Fibroblast of lung (primary cell): ENCODE measurements around the gene INMT.

Experiments used
- CTCF ChIP-seq, 2 donors: IDR thresholded peaks in 1 of 2; conservative IDR thresholded peaks in 1 of 2; 1 replicate in 1 of 2; 2 replicates in 1 of 2; pipeline ENCODE4 v1.5.1; 2011 to 2012; ENCODE audit warnings: low read length in 2 of 2, control low read depth in 1 of 2, inconsistent platforms in 1 of 2, low read depth in 1 of 2, mild to moderate bottlenecking in 1 of 2
- EZH2 ChIP-seq: IDR thresholded peaks from 2 replicates; pipeline ENCODE4 v1.5.1; 2012; ENCODE audit warnings: low read length, control low read depth, mild to moderate bottlenecking; ENCODE audit errors: missing control alignments

GRCh38 chr7:30709549-30709948 lies 42.4 kb upstream of the INMT start:
- no peak for TF ChIP-seq CTCF (conservative IDR thresholded peaks at IDR 0.05 in 1 of 2, IDR thresholded peaks at IDR 0.05 in 1 of 2; ENCODE audit: low read depth in 1 of 2, low read length in 2 of 2)
- TF ChIP-seq EZH2: no peak
